AG09319 (cell line): ENCODE data around the gene CHMP6.

ENCODE experiments used
- DNase-seq: peaks from one replicate; pipeline ENCODE4 v3.0.0-alpha.2; 2010; ENCODE audit warnings: low read depth; ENCODE audit errors: extremely low read depth
- CTCF ChIP-seq: IDR thresholded peaks from 2 replicates; pipeline ENCODE4 v1.5.1; 2011; ENCODE audit warnings: low read depth, mild to moderate bottlenecking, inconsistent platforms, low read length, moderate library complexity

CHMP6 gene

GRCh38 chr17:81032641-81033480 is 41.2 kb downstream of the CHMP6 start:
- TF ChIP-seq CTCF, result no peak
- no peak for DNase-seq

GRCh38 chr17:81033535-81034167 is 42.0 kb downstream of the CHMP6 start:
- no peak for DNase-seq
- TF ChIP-seq CTCF, result no peak

- DNase-seq, result no peak
- no peak for TF ChIP-seq CTCF
Measured at GRCh38 chr17:81034168-81034777, 42.6 kb downstream of the CHMP6 start.

GRCh38 chr17:81034779-81035520 is 43.3 kb downstream of the CHMP6 start, which contains the start of gene BAIAP2:
BAIAP2 (plus strand) TSS chr17:81035151; CDS start chr17:81035255, 104 bp downstream.
- DNase-seq, result peak; percentile 85
- no peak for TF ChIP-seq CTCF

- TF ChIP-seq CTCF, result no peak
- no peak for DNase-seq
Measured at GRCh38 chr17:81035521-81036196, 44.0 kb downstream of the CHMP6 start.

- no peak for TF ChIP-seq CTCF
- DNase-seq, result no peak
Measured at GRCh38 chr17:81036197-81036941, 44.7 kb downstream of the CHMP6 start.
